NCI-H69 (cell line): Measurements from ENCODE around the gene CYP2W1.
"Not testable (repeated sequence)": the region's sequence is repeated elsewhere in the genome, so short reads cannot be mapped to it uniquely, and the experiment has no call there.

Source experiments
- DNase-seq: peaks from one replicate; lab custom pipeline; 2025; lab: John Stamatoyannopoulos, UW

Gene CYP2W1

DNA sequence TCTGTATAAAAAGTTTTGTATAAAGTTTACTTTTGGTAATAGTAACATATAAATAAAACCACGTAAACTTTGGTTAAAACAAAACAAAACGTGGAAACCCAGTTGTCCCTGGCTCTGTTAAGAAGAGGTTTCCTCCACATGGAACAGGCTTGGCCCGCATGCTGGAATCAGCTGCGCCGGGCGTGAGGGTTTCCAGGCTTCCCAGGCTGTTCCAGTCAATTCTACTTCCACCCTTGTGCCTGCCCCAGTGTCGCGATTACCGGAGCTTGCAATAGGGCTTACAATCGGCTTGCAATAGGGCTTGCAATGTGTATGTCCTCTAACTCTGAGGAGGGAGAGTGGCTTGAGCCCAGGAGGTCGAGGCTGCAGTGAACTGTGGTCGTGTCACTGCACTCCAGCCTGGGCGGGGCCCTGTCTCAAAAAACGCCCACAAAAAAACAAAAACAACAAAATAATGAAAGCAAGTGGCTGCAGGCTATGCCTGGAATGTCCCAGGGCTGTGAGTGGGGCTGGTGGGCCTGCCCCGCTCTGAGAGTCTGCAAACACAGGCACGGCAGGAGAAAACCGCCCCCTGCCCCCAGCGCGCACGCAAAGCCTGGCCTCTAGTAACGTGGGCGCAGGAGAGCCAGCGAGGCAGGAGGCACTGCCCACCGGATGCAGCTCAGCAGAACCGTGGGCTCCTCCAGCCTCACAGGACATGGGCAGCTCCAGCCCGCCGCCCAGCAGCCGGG lies 16.3 kb downstream of the CYP2W1 start:
- no peak for DNase-seq

- no peak for DNase-seq
These were observed 17.3 kb downstream of the CYP2W1 start for GRCh38 chr7:999941-1000935.

DNA sequence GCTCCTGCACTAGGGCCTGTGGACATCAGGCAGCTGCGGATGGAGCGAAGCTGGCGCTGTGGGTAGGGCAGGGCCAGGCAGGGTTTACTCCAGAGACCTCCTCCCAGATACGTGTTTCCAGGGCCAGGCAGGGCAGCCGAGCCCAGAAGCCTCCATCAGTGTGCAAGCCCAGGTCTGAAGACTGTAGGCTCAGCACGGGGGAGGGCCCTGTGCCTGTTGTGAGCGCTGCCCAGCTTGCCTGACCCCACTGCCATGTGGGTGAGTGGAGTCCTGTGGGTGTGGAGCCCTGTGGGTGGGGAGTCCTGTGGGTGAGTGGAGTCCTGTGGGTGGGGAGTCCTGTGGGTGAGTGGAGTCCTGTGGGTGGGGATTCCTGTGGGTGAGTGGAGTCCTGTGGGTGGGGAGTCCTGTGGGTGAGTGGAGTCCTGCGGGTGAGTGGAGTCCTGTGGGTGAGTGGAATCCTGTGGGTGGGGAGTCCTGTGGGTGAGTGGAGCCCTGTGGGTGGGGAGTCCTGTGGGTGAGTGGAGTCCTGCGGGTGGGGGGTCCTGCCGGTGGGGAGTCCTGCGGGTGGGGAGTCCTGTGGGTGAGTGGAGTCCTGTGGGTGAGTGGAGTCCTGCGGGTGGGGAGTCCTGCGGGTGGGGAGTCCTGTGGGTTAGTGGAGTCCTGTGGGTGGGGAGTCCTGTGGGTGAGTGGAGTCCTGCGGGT lies 18.2 kb downstream of the CYP2W1 start:
- not testable (repeated sequence) for DNase-seq

- DNase-seq: not testable (repeated sequence)
These were observed 19.0 kb downstream of the CYP2W1 start for GRCh38 chr7:1002026-1002425.

DNA sequence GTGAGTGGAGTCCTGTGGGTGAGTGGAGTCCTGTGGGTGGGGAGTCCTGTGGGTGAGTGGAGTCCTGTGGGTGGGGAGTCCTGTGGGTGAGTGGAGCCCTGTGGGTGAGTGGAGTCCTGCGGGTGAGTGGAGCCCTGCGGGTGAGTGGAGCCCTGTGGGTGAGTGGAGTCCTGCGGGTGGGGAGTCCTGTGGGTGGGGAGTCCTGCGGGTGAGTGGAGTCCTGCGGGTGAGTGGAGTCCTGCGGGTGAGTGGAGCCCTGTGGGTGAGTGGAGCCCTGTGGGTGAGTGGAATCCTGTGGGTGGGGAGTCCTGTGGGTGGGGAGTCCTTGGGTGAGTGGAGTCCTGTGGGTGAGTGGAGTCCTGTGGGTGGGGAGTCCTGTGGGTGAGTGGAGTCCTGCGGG lies 19.5 kb downstream of the CYP2W1 start:
- not testable (repeated sequence) for DNase-seq

GRCh38 chr7:1004018-1004852 lies 21.3 kb downstream of the CYP2W1 start:
- no peak for DNase-seq

GRCh38 chr7:1005303-1005702 lies 22.3 kb downstream of the CYP2W1 start:
- DNase-seq: no peak

GRCh38 chr7:1007901-1008300 lies 24.9 kb downstream of the CYP2W1 start:
- peak; percentile 43 for DNase-seq

DNA sequence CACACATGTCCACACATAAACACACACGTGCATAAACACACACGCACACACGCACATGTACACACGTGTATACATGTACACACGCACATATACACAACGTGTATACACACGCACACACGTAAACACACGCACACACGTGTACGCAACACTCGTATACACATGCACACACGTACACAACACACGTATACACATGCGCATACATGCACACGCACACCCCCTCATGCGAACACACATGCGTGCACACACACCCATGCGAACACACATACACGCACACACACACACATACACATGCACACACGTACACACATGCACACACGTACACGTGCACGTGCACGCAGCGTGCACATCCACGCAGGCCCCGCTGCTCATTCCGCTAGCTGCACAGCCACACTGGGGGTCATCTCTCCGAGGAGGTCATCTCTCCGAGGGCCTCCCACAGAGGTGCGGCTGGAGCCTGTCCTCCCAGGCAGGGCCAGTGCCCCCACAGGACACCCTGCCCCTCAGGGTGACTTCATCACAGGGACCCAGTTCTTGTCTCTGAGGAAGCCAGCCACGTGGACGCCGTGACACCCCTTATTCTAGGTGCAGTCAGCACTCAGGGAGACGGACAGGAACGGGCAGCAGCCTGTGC lies 25.9 kb downstream of the CYP2W1 start:
- no peak for DNase-seq

DNA sequence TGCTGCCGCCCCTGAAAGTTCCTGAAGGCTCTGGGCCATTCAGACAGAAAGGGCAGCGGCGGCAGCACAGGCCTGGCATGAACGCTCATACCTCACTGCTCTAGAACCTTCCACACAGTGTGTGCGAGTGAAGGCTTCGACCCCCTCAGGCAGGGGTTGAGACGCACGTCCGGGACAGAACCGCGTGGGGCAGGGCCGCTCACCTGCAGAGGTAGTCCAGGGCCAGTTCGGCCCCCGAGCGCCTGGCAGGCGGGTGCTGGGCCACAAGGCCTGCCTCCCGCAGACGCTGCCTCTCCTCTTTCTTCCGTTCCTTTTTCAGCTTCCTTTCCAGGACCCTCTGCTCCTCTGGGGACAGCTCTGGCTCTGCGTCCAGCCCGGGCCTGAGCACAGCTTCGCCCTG lies 26.8 kb downstream of the CYP2W1 start:
- no peak for DNase-seq

DNA sequence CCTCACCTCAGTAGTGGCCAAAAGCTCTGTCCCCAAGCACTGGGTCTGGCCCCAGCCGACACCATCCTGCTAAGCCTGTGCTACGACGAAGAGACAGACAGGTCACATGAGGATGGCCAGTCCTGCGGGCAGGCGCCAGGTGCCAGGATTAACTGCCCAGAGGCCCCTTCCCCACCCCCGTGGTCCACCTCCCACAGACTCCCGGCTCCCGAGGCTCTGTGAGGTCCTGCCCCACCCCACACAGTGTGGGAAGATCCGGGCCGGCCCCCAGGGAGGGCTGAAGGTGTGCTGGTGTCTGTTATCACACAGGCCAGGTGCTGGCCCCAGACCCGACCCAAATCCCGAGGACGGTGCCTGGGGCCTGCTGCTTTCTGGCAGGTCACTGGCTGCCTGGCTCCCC lies 27.2 kb downstream of the CYP2W1 start:
- no peak for DNase-seq

GRCh38 chr7:1011297-1012003 lies 28.5 kb downstream of the CYP2W1 start:
- no peak for DNase-seq

DNA sequence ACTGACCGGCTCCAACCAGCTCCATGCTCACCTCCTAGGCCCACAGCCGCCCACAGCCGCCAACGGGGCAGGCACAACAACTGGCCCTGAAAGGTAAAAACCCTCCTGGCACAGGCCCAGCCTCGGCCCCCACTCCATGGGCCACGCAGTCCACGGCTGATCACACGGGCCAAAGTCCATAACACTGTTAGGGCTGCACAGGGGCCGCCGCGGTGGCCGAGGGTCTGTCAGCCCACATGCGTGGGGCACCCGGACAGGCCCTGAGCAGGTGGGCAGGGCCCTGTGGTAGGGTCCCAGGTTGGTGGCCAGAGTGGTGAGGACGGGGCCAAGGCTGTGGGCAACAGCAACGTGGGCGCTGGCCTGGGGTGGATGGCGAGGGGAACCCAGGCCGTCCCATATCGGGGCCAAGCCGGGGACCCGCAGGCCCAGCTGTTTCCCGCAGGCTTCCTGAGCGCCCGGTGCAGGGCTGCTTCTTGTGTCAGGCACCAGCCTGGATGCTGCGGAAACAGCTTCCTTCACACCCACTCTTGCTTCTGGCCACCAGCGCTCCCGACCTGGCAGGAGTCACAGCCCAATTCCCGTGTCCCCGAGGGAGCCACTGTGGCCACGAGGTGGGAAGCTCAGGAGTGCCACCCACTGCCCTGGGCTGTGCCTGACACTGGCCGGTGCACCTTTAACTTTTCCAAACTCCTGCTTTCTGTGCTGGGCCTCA lies 29.2 kb downstream of the CYP2W1 start:
- no peak for DNase-seq

DNA sequence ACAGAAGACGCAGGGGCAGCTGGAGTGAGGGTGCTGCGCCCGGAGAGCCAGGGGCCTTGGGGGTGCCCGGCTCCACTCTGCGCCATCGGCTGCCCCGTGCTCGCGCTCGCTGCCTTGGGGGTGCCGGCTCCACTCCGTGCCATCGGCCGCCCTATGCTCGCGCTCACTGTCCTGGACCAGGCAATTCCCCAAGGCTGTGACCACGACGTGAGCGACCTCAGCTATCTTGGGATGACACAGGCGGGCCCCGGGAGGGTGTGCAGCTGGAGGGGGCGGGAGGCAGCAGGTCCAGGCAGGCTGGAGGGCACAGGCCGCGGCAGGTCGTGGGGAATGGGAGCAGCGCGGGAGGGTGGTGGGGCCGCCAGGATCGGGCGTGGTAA lies 29.7 kb downstream of the CYP2W1 start:
- DNase-seq: no peak

DNA sequence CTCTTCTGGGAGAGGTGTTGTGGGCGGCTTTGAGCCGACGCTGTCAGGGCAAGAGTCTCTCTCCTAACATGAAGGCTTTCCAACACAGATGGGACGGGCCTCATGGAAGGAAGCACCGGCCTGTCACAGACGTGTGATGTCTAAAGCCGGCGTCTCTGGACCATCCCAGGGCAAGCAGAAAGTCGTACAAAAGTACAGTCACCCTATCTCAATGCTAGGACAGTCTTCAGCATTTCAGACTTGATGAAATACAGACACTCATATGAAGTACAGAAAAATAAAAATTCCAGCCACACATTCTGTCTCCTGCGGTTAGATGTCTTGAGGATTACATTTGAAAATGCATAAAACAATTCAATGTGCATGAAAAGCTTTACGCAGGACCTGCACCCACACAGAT lies 30.6 kb downstream of the CYP2W1 start:
- no peak for DNase-seq

DNA sequence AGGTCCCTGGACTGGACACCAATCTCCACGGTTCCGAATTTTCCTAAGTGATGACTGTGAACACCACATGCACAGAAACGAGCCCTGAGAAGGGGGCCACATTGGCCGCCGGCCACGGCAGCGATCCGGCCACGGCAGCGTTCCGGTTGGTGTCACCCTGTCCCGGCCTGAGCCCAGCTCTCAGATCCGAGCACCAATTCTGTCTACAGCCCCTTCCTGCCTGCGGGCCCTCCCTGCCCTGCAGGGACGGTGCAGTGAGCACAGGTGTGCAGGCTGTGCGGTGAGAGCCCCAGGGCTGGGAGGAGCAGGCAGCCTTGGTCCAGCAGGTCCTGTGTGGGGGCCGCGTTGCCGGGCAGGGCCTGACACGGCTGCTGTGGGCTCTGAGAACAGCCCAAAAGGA lies 31.7 kb downstream of the CYP2W1 start:
- DNase-seq: no peak

- peak; percentile 19 for DNase-seq
These were observed 32.5 kb downstream of the CYP2W1 start for GRCh38 chr7:1015196-1016121.
